ENCODE measurements around the gene NXPE2. TPM values are rescaled to one million over a fixed set of nuclear protein-coding genes. Genes with fewer than 3 reads are reported as not detected.
"Not testable (repeated sequence)": the region's sequence is repeated elsewhere in the genome, so short reads cannot be mapped to it uniquely, and the experiment has no call there.

NXPE2 gene
- total RNA-seq (2021) (not detected in 2 replicates), Bru-seq, nascent RNA (percentile 10 among the genes with signal in this experiment), BruChase-seq, experiment 1, labeled RNA remaining after a 2-hour chase (not detected), BruChase-seq, experiment 2, labeled RNA remaining after a 6-hour chase (percentile 11 among the genes with signal in this experiment)
- long read RNA-seq = 0 reads

DNA sequence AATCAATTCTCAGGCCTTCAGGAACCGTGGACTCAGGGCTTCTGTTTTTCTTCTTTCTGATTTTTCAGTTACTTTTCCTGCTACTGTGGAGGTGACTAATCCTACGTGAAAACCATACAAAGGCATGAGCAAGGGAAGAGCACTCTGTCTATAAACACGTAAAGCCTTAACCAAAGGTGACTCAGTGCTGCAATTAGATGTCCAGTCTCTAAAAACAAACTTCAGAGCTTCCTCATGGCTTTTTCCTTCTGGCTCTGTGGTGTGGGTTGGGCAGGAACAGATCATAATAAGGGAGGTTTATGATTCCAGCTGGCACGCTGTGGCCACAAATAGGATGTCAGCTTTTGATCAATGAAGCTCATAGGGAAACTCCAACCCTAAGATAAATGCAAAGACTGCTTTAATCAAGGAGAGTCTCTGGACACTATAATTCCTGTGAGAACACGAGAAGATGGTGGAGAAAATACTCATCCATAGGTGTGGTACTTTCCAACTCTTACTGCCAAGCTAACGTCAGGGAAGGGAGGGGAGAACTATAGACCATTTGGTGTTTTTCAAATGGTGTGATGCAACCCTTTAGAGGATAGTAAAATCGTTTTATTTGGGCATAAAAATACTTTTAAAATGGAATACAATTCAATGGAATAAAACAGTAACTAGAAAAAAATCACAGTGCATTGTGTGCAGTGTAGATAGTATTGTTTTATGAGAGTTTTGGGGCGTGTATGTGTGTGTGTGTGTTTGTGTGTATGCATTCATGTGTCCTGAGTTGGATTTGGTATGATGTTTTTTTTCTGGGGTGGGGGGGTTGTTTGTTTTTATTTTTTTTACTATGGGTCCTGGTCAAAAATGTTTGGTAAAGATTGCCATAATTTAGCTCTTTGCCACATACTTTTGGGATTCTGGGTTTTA is at the start of gene NXPE2:
Gene NXPE2 (plus strand): TSS at position 403 of the 912 bp plus-strand sequence. CDS start 49 bp downstream, at position 452.
- ChIA-PET POLR2A (ENCODE audit: low non-redundant PET) (no interaction called here), CTCF (no interaction called here)
- H3K4me3 ChIP-seq (ENCODE audit: low read depth, low read length, poor library complexity, severe bottlenecking) = no peak within 1 kb of the TSS
- H3K4me1 ChIP-seq (ENCODE audit: insufficient read depth, low read length, poor library complexity, severe bottlenecking) = no peaks in the 10 kb centered on the region
- no peak for DNase-seq (ENCODE audit: low spot score)
- no TSS peak for BruUV-seq (replicated peaks)
- intact Hi-C loops (cut with micrococcal nuclease; ENCODE audit: unreplicated experiment) = no loop called here
- peaks cover 13% of the 10 kb centered on the region for H3K9me3 ChIP-seq (ENCODE audit: low read depth, low read length, poor library complexity, severe bottlenecking)
- TF ChIP-seq EZH2 (IDR thresholded peaks at IDR 0.05; ENCODE audit: borderline replicate concordance, low read depth, low read length, poor library complexity, severe bottlenecking) = no peak
- H3K27ac ChIP-seq (ENCODE audit: low read depth, low read length, poor library complexity, severe bottlenecking) = no peak within 1 kb of the TSS
- H3K36me3 ChIP-seq (ENCODE audit: insufficient read depth, low read length, poor library complexity, severe bottlenecking) = no peaks in the 10 kb centered on the region
- no peaks in the 10 kb centered on the region for H3K27me3 ChIP-seq (replicated peaks; ENCODE audit: insufficient read depth, low read depth, low read length, poor library complexity)

DNA sequence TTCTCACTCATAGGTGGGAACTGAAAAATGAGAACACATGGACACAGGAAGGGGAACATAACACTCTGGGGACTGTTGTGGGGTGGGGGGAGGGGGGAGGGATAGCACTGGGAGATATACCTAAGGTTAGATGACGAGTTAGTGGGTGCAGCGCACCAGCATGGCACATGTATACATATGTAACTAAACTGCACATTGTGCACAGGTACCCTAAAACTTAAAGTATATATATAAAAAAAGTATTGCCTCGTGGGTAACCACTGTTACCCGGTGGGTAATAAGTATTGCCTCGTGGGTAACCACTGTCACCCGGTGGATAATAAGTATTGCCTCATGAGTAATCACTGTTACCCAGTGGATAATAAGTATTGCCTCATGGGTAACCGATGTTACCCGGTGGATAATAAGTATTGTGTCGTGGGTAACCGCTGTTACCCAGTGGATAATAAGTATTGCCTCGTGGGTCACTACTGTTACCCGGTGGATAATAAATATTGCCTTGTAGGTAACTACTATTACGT is 46.8 kb upstream of the NXPE2 start:
- DNase-seq (ENCODE audit: low spot score); H3K9me3 ChIP-seq (ENCODE audit: low read depth, low read length, poor library complexity, severe bottlenecking); H3K36me3 ChIP-seq (ENCODE audit: insufficient read depth, low read length, poor library complexity, severe bottlenecking); H3K27me3 ChIP-seq (replicated peaks; ENCODE audit: insufficient read depth, low read depth, low read length, poor library complexity); H3K4me3 ChIP-seq (ENCODE audit: low read depth, low read length, poor library complexity, severe bottlenecking); CTCF ChIA-PET; BruUV-seq (replicated peaks); H3K27ac ChIP-seq (ENCODE audit: low read depth, low read length, poor library complexity, severe bottlenecking); H3K4me1 ChIP-seq (ENCODE audit: insufficient read depth, low read length, poor library complexity, severe bottlenecking); intact Hi-C loops (cut with micrococcal nuclease; ENCODE audit: unreplicated experiment); POLR2A ChIA-PET (ENCODE audit: low non-redundant PET): not testable (repeated sequence)

GRCh38 chr11:114639440-114639839 is 38.9 kb upstream of the NXPE2 start:
- CTCF ChIA-PET; BruUV-seq (replicated peaks); DNase-seq (ENCODE audit: low spot score); H3K27me3 ChIP-seq (replicated peaks; ENCODE audit: insufficient read depth, low read depth, low read length, poor library complexity); H3K4me3 ChIP-seq (ENCODE audit: low read depth, low read length, poor library complexity, severe bottlenecking); intact Hi-C loops (cut with micrococcal nuclease; ENCODE audit: unreplicated experiment); H3K27ac ChIP-seq (ENCODE audit: low read depth, low read length, poor library complexity, severe bottlenecking); H3K4me1 ChIP-seq (ENCODE audit: insufficient read depth, low read length, poor library complexity, severe bottlenecking); H3K9me3 ChIP-seq (ENCODE audit: low read depth, low read length, poor library complexity, severe bottlenecking); H3K36me3 ChIP-seq (ENCODE audit: insufficient read depth, low read length, poor library complexity, severe bottlenecking); POLR2A ChIA-PET (ENCODE audit: low non-redundant PET): not testable (repeated sequence)

GRCh38 chr11:114650661-114651060 is 27.7 kb upstream of the NXPE2 start:
- H3K4me1 ChIP-seq (ENCODE audit: insufficient read depth, low read length, poor library complexity, severe bottlenecking) = no peaks in the 10 kb centered on the region
- no peak overlapping the region for H3K4me3 ChIP-seq (ENCODE audit: low read depth, low read length, poor library complexity, severe bottlenecking)
- BruUV-seq (replicated peaks) = no TSS peak
- CTCF ChIA-PET = no interaction called here
- TF ChIP-seq CTCF (conservative IDR thresholded peaks at IDR 0.05; ENCODE audit: low read depth, low read length) (no peak), EZH2 (IDR thresholded peaks at IDR 0.05; ENCODE audit: borderline replicate concordance, low read depth, low read length, poor library complexity, severe bottlenecking) (no peak)
- POLR2A ChIA-PET (ENCODE audit: low non-redundant PET) = no interaction called here
- H3K9me3 ChIP-seq (ENCODE audit: low read depth, low read length, poor library complexity, severe bottlenecking) = no peaks in the 10 kb centered on the region
- H3K27me3 ChIP-seq (replicated peaks; ENCODE audit: insufficient read depth, low read depth, low read length, poor library complexity) = no peaks in the 10 kb centered on the region
- intact Hi-C loops (cut with micrococcal nuclease; ENCODE audit: unreplicated experiment) = no loop called here
- no peak overlapping the region for H3K27ac ChIP-seq (ENCODE audit: low read depth, low read length, poor library complexity, severe bottlenecking)
- DNase-seq (ENCODE audit: low spot score) = no peak
- no peaks in the 10 kb centered on the region for H3K36me3 ChIP-seq (ENCODE audit: insufficient read depth, low read length, poor library complexity, severe bottlenecking)
